HG03108 (cell line): ENCODE data around the gene PTK7.
"Not testable (repeated sequence)": the region's sequence is repeated elsewhere in the genome, so short reads cannot be mapped to it uniquely, and the experiment has no call there.

ENCODE experiments used
- ATAC-seq: cut with Tn5 transposase; IDR thresholded peaks from one replicate; pipeline ENCODE4 v1.9.1; 2021; ENCODE audit warnings: moderate library complexity; ENCODE audit not compliant: unreplicated experiment

Gene PTK7

GRCh38 chr6:43113431-43114260 lies 37.5 kb downstream of the PTK7 start:
- no peak for ATAC-seq

GRCh38 chr6:43115365-43115764 lies 39.3 kb downstream of the PTK7 start:
- ATAC-seq: no peak

- ATAC-seq: not testable (repeated sequence)
These were observed 41.4 kb downstream of the PTK7 start for GRCh38 chr6:43117466-43117865.

- ATAC-seq: no peak
These were observed 43.4 kb downstream of the PTK7 start for GRCh38 chr6:43119482-43119881.

- ATAC-seq: no peak
These were observed 44.1 kb downstream of the PTK7 start for GRCh38 chr6:43120101-43120763.

- ATAC-seq: no peak
These were observed 45.1 kb downstream of the PTK7 start for GRCh38 chr6:43120944-43121913.

GRCh38 chr6:43122146-43122545 lies 46.0 kb downstream of the PTK7 start:
- ATAC-seq: no peak

- ATAC-seq: no peak
These were observed 47.6 kb downstream of the PTK7 start for GRCh38 chr6:43123461-43124314.

- ATAC-seq: no peak
These were observed 48.4 kb downstream of the PTK7 start for GRCh38 chr6:43124481-43124880.

- no peak for ATAC-seq
These were observed 49.0 kb downstream of the PTK7 start for GRCh38 chr6:43125119-43125518.

GRCh38 chr6:43125555-43125954 lies 49.4 kb downstream of the PTK7 start:
- ATAC-seq: no peak

GRCh38 chr6:43127180-43127579 lies 51.1 kb downstream of the PTK7 start:
- no peak for ATAC-seq

GRCh38 chr6:43127877-43128276 lies 51.8 kb downstream of the PTK7 start:
- no peak for ATAC-seq

- no peak for ATAC-seq
These were observed 52.8 kb downstream of the PTK7 start for GRCh38 chr6:43128926-43129325.

- ATAC-seq: no peak
These were observed 53.5 kb downstream of the PTK7 start for GRCh38 chr6:43129434-43130194.

GRCh38 chr6:43130429-43130828 lies 54.3 kb downstream of the PTK7 start:
- ATAC-seq: no peak

GRCh38 chr6:43131379-43131778 lies 55.3 kb downstream of the PTK7 start:
- ATAC-seq: not testable (repeated sequence)

GRCh38 chr6:43138267-43138666 lies 62.2 kb downstream of the PTK7 start:
- no peak for ATAC-seq

- ATAC-seq: not testable (repeated sequence)
These were observed 63.9 kb downstream of the PTK7 start for GRCh38 chr6:43139973-43140372.

GRCh38 chr6:43141644-43142043 lies 65.5 kb downstream of the PTK7 start:
- ATAC-seq: no peak
